ENCODE measurements around the gene TBCD. TPM values are rescaled to one million over a fixed set of nuclear protein-coding genes. Genes with fewer than 3 reads are reported as not detected.

TBCD gene
- total RNA-seq, 1 experiment from 2014 or later, result 129 TPM

GRCh38 chr17:82791532-82791931 is 39.7 kb downstream of the TBCD start:
- Histone ChIP-seq H3T11ph (ENCODE audit: low read length) (no peak overlapping the region), H3K56ac (ENCODE audit: insufficient read length, low read depth, low read length) (no peak overlapping the region), H3K23ac (ENCODE audit: insufficient read length, low read depth, low read length) (no peak overlapping the region), H2BK15ac (ENCODE audit: low read depth, low read length) (no peak overlapping the region), H4K91ac (ENCODE audit: insufficient read length, low read depth, low read length) (no peak overlapping the region), H2BK12ac (ENCODE audit: insufficient read length, low read depth, low read length) (no peak overlapping the region), H3K79me2 (ENCODE audit: insufficient read depth, low read length) (no peaks in the 10 kb centered on the region; the same call in 1 of the 2 replicates), H3K4me2 (ENCODE audit: insufficient read depth, insufficient read length, low read length) (no peak overlapping the region), H3K9me3 (ENCODE audit: control insufficient read depth, low read depth, low read length) (no peaks in the 10 kb centered on the region), H2BK120ac (ENCODE audit: low read depth, low read length, poor library complexity, severe bottlenecking) (no peak overlapping the region), H4K8ac (replicated peaks; ENCODE audit: insufficient read length, low read depth, low read length) (no peak overlapping the region), H3K9ac (ENCODE audit: extremely low read depth, insufficient read length, low read length) (no peak overlapping the region), H2BK5ac (ENCODE audit: insufficient read length, low read length) (no peak overlapping the region), H3K4me1 (ENCODE audit: insufficient read depth, low read length) (no peaks in the 10 kb centered on the region), H3K23me2 (ENCODE audit: insufficient read length, low read depth, low read length, poor library complexity, severe bottlenecking) (no peaks in the 10 kb centered on the region), H3K27ac (ENCODE audit: insufficient read length, low read depth, low read length) (no peak overlapping the region), H4K20me1 (ENCODE audit: control insufficient read depth, insufficient read depth, insufficient read length) (no peaks in the 10 kb centered on the region), H3K79me1 (ENCODE audit: insufficient read depth, low read depth, low read length, poor library complexity, severe bottlenecking) (peaks cover 3% of the 10 kb centered on the region), H3K18ac (ENCODE audit: insufficient read length, low read depth, low read length) (no peak overlapping the region), H2AK5ac (ENCODE audit: insufficient read length, low read length) (no peak overlapping the region), H3K27me3 (ENCODE audit: insufficient read depth, low read length) (no peaks in the 10 kb centered on the region), H4K5ac (ENCODE audit: insufficient read length, low read depth, low read length) (no peak overlapping the region), H2AFZ (ENCODE audit: low read length) (no peak overlapping the region), H2BK20ac (ENCODE audit: low read depth, low read length, poor library complexity, severe bottlenecking) (no peak overlapping the region), H3K14ac (ENCODE audit: insufficient read depth, low read length) (no peak overlapping the region), H3K4ac (ENCODE audit: low read depth, low read length) (no peak overlapping the region)
- peaks cover 12 to 36% (median 26%) of the 10 kb centered on the region in 3 experiments; a peak in 6 of 7 replicates for H3K36me3 Mint-ChIP-seq (ENCODE audit: insufficient read depth in 1 of 3, low read depth in 3 of 3)
- no peaks in the 10 kb centered on the region for H3K9me3 Mint-ChIP-seq
- H3K4me1 Mint-ChIP-seq, result peaks cover 0 to 4% of the 10 kb centered on the region in 2 experiments; a peak in 1 of 4 replicates
- no peak overlapping the region for H3K4me3 Mint-ChIP-seq
- DNase-seq, result no peak
- H3K27me3 Mint-ChIP-seq (ENCODE audit: low read depth), result no peaks in the 10 kb centered on the region
- WGBS (ENCODE audit: extremely low coverage, insufficient read length, low lambda C conversion rate), result no CpG with 5 or more reads among the region's 12 CpGs
- TF ChIP-seq, protein P1, sequence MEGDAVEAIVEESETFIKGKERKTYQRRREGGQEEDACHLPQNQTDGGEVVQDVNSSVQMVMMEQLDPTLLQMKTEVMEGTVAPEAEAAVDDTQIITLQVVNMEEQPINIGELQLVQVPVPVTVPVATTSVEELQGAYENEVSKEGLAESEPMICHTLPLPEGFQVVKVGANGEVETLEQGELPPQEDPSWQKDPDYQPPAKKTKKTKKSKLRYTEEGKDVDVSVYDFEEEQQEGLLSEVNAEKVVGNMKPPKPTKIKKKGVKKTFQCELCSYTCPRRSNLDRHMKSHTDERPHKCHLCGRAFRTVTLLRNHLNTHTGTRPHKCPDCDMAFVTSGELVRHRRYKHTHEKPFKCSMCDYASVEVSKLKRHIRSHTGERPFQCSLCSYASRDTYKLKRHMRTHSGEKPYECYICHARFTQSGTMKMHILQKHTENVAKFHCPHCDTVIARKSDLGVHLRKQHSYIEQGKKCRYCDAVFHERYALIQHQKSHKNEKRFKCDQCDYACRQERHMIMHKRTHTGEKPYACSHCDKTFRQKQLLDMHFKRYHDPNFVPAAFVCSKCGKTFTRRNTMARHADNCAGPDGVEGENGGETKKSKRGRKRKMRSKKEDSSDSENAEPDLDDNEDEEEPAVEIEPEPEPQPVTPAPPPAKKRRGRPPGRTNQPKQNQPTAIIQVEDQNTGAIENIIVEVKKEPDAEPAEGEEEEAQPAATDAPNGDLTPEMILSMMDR (conservative IDR thresholded peaks at IDR 0.05), result no peak
- H3K27ac Mint-ChIP-seq, result peak overlapping the region in 2 of 3 experiments; percentile 39 to 85; a peak in 4 of 7 replicates
